MCF 10A (cell line): ENCODE results near the gene ATP6V1A. TPM values are rescaled to one million over a fixed set of nuclear protein-coding genes. Genes with fewer than 3 reads are reported as not detected.
A peak's percentile ranks its signal among the peaks of the same experiment; 100 is the strongest.

Source experiments
- BruUV-seq: library from RNA; stranded (reverse); fragments of 400-500 nt; replicated peaks from 2 replicates; lab custom pipeline; 2021; lab: Mats Ljungman, UMichigan
- CTCF ChIA-PET: fragments of 300-600 bp; sonication (Branson Sonifier 250); formaldehyde crosslinking; extraction: SDS; loops from one replicate; lab custom pipeline; 2021; ENCODE audit warnings: antibody characterized with exemption, inconsistent platforms; lab: Yijun Ruan, JAX
- POLR2A ChIA-PET: fragments of 300-600, 350-650 bp; sonication (Branson Sonifier 250); formaldehyde crosslinking; extraction: SDS; loops from one replicate; lab custom pipeline; 2020; ENCODE audit warnings: antibody characterized with exemption, inconsistent platforms; lab: Yijun Ruan, JAX
- DNase-seq: peaks from one replicate; pipeline ENCODE4 v3.0.0-alpha.2; 2018; ENCODE audit not compliant: unreplicated experiment
- H3K27ac Mint-ChIP-seq: one replicate; pipeline ENCODE4 v1.8.0; 2022; ENCODE audit warnings: mild to moderate bottlenecking, low read depth, mixed read lengths; ENCODE audit not compliant: unreplicated experiment
- H3K27me3 Mint-ChIP-seq: one replicate; pipeline ENCODE4 v1.8.0; 2022; ENCODE audit warnings: mixed read lengths; ENCODE audit not compliant: insufficient read depth, unreplicated experiment
- H3K36me3 Mint-ChIP-seq: one replicate; pipeline ENCODE4 v1.8.0; 2022; ENCODE audit warnings: mild to moderate bottlenecking, moderate library complexity, mixed read lengths; ENCODE audit not compliant: insufficient read depth, unreplicated experiment
- H3K4me1 Mint-ChIP-seq: one replicate; pipeline ENCODE4 v1.8.0; 2022; ENCODE audit warnings: mixed read lengths; ENCODE audit not compliant: insufficient read depth, unreplicated experiment
- H3K4me3 Mint-ChIP-seq: one replicate; pipeline ENCODE4 v1.8.0; 2022; ENCODE audit warnings: mild to moderate bottlenecking, moderate library complexity, mixed read lengths; ENCODE audit not compliant: unreplicated experiment
- H3K9me3 Mint-ChIP-seq: one replicate; pipeline ENCODE4 v1.8.0; 2022; ENCODE audit warnings: mixed read lengths; ENCODE audit not compliant: unreplicated experiment
- intact Hi-C: fragments of 100-400 bp; cut with micrococcal nuclease; formaldehyde crosslinking; loops from 2 replicates; pipeline ENCODE4 v1.14.1; 2022
- total RNA-seq: library from RNA; stranded (reverse); gene quantifications from 2 replicates; pipeline ENCODE4 v1.2.3, GENCODE V29; 2022
- TF ChIP-seq, protein P1 (sequence below): fragments of 200-600 bp; IDR thresholded peaks from one replicate; pipeline ENCODE4 v1.8.0; 2022; ENCODE audit warnings: antibody characterized with exemption, mild to moderate bottlenecking; ENCODE audit not compliant: unreplicated experiment

Gene ATP6V1A
- total RNA-seq, 1 experiment from 2014 or later = 51.6 TPM

DNA sequence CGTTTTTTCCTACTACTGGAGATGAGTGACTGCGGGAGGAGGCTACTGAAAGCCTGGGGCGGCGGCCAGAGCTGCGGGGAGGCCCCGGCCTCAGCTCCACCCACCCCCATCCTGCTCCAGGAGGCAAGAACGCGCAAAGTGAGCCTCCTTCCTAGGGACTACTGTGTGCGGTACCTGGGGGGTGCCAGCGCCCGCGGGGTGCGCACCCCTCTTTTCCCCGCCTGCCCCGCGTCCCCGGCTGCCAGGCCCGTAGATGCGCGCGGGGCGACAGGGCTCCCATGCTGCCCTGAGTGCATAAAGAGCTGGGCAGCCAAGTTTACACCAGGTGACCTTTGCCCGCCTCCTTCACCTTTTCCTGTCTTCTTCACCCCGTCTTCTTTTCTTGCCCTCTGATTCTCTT, 47.9 kb upstream of the ATP6V1A start:
- intact Hi-C loops = no loop called here
- TF ChIP-seq, protein P1, sequence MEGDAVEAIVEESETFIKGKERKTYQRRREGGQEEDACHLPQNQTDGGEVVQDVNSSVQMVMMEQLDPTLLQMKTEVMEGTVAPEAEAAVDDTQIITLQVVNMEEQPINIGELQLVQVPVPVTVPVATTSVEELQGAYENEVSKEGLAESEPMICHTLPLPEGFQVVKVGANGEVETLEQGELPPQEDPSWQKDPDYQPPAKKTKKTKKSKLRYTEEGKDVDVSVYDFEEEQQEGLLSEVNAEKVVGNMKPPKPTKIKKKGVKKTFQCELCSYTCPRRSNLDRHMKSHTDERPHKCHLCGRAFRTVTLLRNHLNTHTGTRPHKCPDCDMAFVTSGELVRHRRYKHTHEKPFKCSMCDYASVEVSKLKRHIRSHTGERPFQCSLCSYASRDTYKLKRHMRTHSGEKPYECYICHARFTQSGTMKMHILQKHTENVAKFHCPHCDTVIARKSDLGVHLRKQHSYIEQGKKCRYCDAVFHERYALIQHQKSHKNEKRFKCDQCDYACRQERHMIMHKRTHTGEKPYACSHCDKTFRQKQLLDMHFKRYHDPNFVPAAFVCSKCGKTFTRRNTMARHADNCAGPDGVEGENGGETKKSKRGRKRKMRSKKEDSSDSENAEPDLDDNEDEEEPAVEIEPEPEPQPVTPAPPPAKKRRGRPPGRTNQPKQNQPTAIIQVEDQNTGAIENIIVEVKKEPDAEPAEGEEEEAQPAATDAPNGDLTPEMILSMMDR = no peak
- ChIA-PET CTCF (interaction anchor here (0.7 to 1.2 kb wide), 6 partner anchors 36 to 282 kb away, joined by 3 to 4 read pairs (median 3); no protein-coding TSS in a partner anchor), POLR2A (interaction anchor here (0.6 to 6.8 kb wide), 9 partner anchors 15 to 203 kb away, joined by 3 to 116 read pairs (median 5); partner anchors contain the start of genes ATP6V1A, NAA50 and SPICE1)
- no TSS peak for BruUV-seq
- no peaks in the 10 kb centered on the region for H3K9me3 Mint-ChIP-seq
- DNase-seq = no peak
- H3K36me3 Mint-ChIP-seq = peaks cover 6% of the 10 kb centered on the region
- no peak overlapping the region for H3K4me3 Mint-ChIP-seq
- no peak overlapping the region for H3K27ac Mint-ChIP-seq
- H3K27me3 Mint-ChIP-seq = no peaks in the 10 kb centered on the region
- peaks cover 18% of the 10 kb centered on the region for H3K4me1 Mint-ChIP-seq

DNA sequence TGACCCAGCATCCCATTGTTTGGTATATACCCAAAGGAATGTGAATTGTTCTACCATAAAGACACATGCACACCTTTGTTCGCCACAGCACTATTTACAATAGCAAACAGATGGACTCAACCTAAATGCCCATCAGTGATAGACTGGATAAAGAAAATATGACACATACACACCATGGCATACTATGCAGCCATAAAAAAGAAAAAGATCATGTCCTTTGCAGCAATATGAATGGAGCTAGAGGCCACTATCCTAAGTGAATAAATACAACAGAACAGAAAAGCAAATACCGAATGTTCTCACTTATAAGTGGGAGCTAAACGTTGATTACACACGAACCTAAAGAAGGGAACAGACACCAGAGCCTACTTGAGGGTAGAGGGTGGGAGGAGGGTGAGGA, 39.0 kb upstream of the ATP6V1A start:
- Mint-ChIP-seq H3K4me3 (no peak overlapping the region), H3K27me3 (no peaks in the 10 kb centered on the region), H3K36me3 (peaks cover 5% of the 10 kb centered on the region), H3K4me1 (peaks cover 6% of the 10 kb centered on the region), H3K27ac (no peak overlapping the region), H3K9me3 (no peaks in the 10 kb centered on the region)
- no TSS peak for BruUV-seq
- no peak for DNase-seq
- intact Hi-C loops = no loop called here
- TF ChIP-seq, protein P1 = no peak
- POLR2A ChIA-PET = interaction anchor here (0.7 to 1.7 kb wide), 2 partner anchors 9 to 27 kb away, joined by 3 to 6 read pairs; no protein-coding TSS in a partner anchor
- CTCF ChIA-PET = interaction anchor here (0.6 kb wide), 1 partner anchor 44 kb away, joined by 9 read pairs; no protein-coding TSS in a partner anchor

DNA sequence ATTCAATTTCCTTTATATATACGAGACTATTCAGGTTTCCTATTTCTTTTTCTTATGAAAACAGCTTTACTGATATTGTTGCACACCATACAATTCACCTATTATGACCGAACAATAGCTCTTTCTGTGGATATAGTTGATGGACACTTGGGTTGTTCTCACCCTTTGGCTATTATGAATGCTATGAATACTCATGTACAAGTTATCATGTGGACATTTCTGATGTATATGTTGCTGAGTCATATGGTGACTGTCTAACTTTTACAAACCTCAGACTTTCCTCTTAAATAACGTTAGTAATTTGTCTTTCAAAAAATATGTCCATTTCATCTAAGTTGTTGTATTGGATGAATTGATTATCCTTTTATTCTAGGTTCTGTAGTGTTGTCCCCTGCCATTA, 34.7 kb upstream of the ATP6V1A start:
- peaks cover 32% of the 10 kb centered on the region for H3K36me3 Mint-ChIP-seq
- intact Hi-C loops = no loop called here
- CTCF ChIA-PET = interaction anchor here (0.9 to 2.2 kb wide), 2 partner anchors 16 to 24 kb away, joined by 3 to 7 read pairs; partner anchors contain the start of gene USF3
- H3K27me3 Mint-ChIP-seq = no peaks in the 10 kb centered on the region
- no TSS peak for BruUV-seq
- H3K9me3 Mint-ChIP-seq = no peaks in the 10 kb centered on the region
- peak; percentile 13 for DNase-seq
- POLR2A ChIA-PET = interaction anchor here (1.2 to 1.6 kb wide), 3 partner anchors 14 to 198 kb away, joined by 3 to 5 read pairs (median 3); no protein-coding TSS in a partner anchor
- H3K27ac Mint-ChIP-seq = no peak overlapping the region
- TF ChIP-seq, protein P1 = no peak
- peaks cover 6% of the 10 kb centered on the region for H3K4me1 Mint-ChIP-seq
- no peak overlapping the region for H3K4me3 Mint-ChIP-seq

DNA sequence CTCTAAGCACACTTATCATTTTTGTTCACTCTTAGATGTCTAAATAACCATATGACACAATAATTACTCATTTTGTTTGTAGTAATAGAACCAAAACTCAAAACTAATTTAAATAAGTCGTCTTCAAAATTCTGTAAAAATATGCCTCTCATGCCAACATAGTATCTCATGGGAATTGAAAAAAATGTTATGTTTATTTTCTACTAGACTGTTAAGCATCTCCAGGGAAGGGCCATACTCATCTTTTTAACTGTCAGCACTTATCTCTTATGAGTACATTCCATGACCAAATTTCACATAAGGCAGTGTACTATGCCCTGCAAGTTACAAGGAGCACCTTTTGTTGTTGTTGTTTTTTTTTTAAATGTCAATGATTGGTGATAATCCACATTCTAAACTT, 32.1 kb upstream of the ATP6V1A start:
- Mint-ChIP-seq H3K4me1 (peaks cover 6% of the 10 kb centered on the region), H3K27ac (no peak overlapping the region), H3K9me3 (no peaks in the 10 kb centered on the region), H3K36me3 (peaks cover 39% of the 10 kb centered on the region), H3K4me3 (no peak overlapping the region), H3K27me3 (no peaks in the 10 kb centered on the region)
- no TSS peak for BruUV-seq
- no peak for DNase-seq
- intact Hi-C loops = no loop called here
- CTCF ChIA-PET = interaction anchor here (0.6 to 1.7 kb wide), 2 partner anchors 21 to 75 kb away, joined by 3 to 15 read pairs; no protein-coding TSS in a partner anchor
- POLR2A ChIA-PET = interaction anchor here (0.8 to 1.7 kb wide), 5 partner anchors 9 to 30 kb away, joined by 3 to 4 read pairs (median 4); no protein-coding TSS in a partner anchor
- TF ChIP-seq, protein P1 = no peak
